HG02763 (cell line): Measurements from ENCODE around the gene TACC2.

ENCODE experiments used
- ATAC-seq: cut with Tn5 transposase; IDR thresholded peaks from one replicate; pipeline ENCODE4 v1.9.1; 2021; ENCODE audit warnings: mild to moderate bottlenecking, moderate library complexity; ENCODE audit not compliant: unreplicated experiment

Gene TACC2

DNA sequence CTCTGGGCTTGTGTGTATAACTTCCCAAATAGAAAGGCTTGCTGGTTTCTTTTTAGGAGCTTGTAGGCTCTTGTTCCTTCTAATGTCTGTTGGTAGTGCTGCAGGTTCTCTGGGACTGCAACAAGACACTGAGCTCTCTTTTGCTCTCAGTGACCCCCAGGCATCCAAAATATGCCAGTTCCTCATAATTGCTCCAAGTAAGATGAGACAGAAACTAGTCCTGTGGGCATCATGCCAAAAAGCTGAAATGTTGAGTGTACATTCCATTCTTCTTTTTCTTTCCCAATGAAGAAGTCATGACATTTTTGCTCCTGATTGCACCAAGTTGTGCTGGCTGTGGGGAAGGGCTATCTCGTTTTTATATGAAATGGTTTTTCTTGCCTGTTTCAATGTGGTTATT, 275.0 kb downstream of the TACC2 start:
- ATAC-seq, result no peak

DNA sequence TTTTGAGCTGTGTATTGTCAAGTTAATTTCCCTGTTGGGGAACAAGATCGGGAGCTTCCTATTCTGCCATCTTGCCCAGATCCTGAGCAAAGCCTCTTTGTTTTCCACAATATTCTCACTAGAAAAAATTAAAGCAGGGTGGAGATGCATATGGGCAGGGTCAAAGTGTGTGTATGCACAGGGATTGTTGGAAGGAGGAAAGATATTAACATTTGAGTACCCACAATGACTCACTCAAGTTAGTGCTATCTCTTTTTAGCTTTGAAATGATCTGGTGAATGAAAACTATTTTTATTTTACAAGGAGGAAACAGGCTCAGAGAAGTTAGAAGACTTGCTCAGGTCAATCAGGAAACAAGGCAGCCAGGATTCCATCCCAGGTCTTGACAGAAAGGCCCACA, 275.5 kb downstream of the TACC2 start:
- ATAC-seq, result no peak

GRCh38 chr10:122264931-122265330, 276.0 kb downstream of the TACC2 start:
- no peak for ATAC-seq

DNA sequence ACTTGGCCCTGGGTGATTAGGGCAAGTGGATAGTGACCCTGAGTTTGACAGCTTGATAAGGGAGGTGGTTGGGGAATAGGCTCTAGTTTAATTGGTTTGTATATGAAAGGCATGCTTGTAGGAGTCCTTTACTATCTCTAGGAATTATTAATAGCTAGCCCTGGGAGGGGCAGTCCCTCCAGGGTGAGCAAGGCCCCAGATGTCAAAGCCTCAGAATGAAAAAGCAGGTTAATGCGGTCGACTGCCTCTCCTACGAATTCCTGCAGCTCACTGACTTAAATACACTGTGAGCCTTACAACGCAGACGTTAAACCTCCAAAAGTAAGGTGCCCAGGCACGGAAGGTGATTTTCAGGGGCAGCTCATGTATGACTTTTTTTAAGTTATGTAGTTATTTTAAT, 276.9 kb downstream of the TACC2 start:
- no peak for ATAC-seq

- peak; percentile 45 for ATAC-seq
Measured at GRCh38 chr10:122267849-122268737, 279.1 kb downstream of the TACC2 start.

DNA sequence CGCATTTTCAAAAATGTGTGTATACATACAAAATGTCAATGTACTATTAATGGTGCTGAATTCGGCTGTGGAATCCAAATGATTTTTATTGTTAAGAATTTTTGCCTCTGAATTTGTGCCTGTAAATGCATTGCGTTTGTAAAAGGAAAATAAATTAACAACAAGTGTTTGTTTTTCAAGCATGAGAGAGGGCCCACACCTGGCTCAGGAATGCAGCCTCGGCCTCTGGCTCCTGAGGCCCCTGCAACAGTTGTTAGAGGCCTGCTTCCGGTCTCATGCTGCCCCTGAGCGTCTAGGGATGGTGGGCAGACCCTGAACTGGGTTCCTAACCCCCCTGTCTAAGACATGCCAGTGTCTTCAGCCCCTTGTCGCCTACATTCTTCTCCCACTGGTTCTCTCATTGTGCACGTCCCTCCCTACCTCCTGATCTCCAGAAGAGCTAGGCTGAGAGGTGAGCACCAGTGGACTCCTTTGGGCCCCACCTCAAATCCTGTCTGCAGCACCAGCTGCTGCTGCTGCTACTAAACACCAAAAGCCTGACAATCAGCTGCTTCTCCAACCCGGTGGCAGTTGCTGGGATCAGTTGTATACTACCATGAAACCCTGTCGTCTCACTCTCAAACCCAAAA, 280.2 kb downstream of the TACC2 start:
- ATAC-seq, result no peak

GRCh38 chr10:122271076-122271475, 282.1 kb downstream of the TACC2 start, which contains the start of gene BTBD16:
Gene BTBD16, plus strand, starts transcription at chr10:122271296. Its CDS starts 3,786 bp downstream, at chr10:122275082.
- ATAC-seq, result no peak

DNA sequence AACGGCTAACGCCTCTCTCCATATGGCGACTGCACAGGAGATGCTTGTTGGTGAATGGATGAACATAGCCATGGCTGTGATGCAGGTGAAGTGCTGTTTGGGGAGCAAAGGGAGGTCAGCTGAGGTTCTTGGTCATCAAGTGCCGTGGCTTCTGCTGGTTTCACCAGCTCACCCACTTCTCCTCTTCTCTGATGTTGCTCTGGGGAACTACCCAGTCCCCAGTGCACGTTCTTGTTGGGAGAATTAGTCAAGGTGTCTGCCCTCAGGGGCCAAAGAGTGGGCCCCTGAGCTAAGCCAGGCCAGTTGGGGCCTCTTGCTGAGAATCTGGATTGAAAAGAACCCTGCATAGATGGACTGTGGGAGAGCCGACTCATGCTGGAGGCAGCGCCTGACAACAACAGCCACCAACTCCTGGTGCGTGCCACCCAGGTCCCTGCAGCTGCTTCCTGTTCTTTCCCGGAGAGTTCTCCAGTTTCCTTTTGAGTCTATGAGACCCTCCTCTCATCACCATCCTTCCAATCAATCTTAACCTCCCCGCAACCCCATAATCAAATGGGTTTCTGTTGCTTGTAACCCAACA, 285.1 kb downstream of the TACC2 start:
- no peak for ATAC-seq

- no peak for ATAC-seq
Measured at GRCh38 chr10:122276611-122277208, 287.7 kb downstream of the TACC2 start.

DNA sequence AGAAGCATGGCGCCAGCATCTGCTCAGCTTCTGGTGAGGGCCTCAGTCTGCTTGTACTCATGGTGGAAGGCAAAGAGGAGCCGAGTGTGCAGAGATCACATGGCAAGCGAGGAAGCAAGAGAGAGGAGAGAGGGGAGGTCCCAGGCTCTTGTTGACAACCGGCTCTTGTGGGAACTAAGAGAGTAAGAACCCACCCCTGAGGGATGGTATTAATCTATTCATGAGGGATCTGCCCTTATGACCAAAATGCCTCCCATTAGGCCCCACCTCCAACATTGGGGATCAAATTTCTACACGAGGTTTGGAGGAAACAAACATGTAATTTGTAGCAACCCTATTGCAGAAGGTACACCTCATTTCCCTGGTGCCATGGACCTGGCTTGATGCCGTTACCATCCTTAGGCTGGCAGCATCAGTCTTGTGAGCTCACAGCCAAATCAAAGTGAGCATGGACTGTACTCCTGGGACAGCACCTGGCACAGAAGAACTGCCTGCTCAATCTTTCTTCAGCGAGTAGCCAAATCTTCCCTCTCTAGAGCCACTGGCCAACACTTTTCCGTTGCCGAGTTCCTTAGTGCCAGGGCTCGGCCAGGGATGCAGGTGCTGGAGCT, 288.7 kb downstream of the TACC2 start:
- no peak for ATAC-seq

DNA sequence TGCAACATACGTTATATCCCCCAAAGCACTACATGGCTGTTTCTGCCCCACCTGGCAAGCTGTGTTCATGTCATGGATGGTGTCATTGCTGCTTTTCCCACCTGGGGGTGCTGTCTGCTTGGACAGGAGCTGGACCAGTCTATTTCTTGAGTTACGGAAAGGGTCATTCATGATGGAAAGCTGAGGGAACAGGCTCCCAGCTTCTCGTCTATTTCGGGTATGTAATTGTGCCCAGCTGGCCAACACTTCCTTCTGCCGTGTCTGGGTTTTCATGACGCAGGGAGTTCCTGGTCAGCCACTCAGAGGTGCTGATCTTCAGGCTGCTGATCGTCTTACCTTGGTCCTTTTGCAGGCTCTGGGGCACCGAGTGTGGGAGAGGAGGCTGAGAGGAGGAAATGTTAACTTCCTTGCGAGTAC, 290.8 kb downstream of the TACC2 start:
- ATAC-seq, result no peak

GRCh38 chr10:122280156-122280555, 291.2 kb downstream of the TACC2 start:
- no peak for ATAC-seq

DNA sequence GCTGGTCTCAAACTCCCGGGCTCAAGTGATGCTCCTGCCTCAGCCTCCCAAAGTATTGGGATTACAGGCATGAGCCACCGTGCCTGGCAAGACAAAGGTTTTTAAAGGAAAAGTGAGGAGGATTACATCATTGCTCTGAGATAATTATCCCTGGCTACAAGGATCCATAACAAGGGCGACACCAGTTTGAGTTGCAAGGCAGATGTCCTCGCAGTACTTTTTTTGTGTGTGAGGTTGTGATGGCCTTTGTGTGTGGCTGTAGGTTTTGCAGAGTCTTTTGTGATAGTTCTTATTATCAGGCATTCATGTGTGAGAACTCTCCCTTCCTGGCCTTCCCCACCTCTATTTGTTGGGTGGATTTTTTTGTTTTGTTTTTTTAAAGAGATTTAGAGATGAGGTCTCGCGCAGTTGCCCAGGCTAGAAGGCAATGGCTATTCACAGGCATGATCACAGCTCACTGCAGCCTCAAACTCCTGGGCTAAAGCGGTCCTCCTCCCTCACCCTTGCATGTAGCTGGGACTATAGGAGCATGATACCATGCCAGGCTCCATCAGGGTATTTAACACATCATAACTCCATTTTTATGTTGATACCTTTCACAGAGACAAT, 292.2 kb downstream of the TACC2 start:
- no peak for ATAC-seq

- ATAC-seq, result no peak
Measured at GRCh38 chr10:122281751-122282150, 292.8 kb downstream of the TACC2 start.

GRCh38 chr10:122282253-122282671, 293.3 kb downstream of the TACC2 start:
- no peak for ATAC-seq

GRCh38 chr10:122282909-122283308, 293.9 kb downstream of the TACC2 start:
- ATAC-seq, result no peak

DNA sequence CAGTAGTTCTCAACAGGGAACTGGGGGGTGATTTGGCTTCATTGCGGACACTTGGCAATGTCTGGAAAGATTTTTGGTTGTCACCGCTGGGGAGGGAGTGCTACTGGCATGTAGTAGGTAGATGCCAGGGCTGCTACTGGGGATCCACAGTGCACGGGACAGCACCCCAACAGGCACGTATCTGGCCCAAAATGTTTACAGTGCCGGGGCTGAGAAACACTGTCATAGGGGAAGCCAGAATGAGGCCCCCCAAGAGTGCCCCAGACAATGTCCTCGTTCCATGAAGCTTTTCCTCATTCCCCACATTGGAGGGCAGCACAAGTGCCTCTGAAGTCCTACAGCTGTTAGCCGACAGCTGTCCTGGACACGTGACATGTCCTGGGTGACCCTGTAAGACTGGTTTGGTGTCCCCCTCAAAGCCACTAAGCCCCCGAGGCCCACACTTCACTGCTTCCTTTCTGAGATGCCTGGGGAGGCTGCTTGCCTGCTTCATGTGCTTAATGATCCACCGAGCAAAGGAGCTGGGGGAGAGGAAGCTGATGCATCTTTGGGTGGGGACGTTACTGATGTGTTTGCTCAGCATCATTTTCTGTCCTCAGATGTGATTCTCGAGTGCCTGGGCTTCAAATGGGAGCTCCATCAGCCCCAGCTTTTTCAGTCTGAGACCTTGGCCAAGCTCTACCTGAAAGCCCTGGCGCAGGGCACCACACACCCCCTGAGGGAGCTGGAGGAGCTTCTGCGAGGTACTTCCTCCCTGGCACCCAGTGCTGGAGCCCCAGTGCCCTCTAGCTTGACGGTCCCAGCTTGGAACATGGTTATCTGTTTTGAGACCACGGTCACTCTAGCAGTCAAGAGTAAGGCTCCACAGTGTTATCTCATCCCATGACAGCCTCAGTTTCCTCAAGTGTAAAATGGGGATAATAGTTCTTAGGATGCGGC, 296.8 kb downstream of the TACC2 start:
- ATAC-seq, result no peak

GRCh38 chr10:122286867-122287266, 297.9 kb downstream of the TACC2 start:
- ATAC-seq, result no peak

DNA sequence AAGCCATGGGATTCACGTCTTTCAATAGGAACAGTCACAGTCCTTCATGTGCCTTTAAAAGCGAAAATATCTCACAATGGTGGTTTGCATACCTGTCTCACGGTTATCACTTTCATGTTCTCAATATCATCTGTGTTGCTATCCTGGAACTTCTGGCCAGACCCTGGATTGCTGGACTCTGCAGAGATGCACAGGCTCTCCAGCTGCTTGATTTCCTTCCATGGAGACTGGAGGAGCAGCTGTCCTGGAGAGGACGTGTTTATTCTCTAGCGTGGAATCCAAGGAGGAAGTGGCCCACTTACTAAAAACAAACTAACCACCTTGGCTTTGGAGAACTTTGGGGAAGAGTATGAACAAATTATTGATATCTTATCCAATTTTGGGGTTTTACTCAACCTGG, 298.6 kb downstream of the TACC2 start:
- ATAC-seq, result no peak

DNA sequence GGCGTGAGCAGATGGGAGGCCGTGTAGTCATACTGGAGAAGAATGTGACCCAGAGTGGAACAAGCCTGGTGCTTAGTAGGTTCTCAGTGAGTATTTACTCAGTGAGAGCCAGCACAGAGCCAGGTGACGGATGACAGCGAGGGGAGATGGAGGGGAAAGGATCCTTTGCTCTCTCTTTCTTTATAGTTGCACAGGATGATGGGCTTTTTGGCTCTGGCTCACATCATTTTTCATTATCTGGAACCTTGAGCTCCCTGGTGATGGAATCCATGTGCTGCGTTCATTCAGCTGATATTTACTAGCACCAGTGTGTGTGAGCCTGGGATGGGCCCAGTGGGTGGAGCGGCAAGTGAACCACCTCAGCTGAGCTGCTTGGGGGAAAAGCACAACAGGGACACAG, 299.3 kb downstream of the TACC2 start:
- no peak for ATAC-seq
